ENCODE data around the gene KRT86. TPM values are rescaled to one million over a fixed set of nuclear protein-coding genes. Genes with fewer than 3 reads are reported as not detected.

KRT86 gene
- total and polyA plus RNA-seq, 9 of the 15 experiments (the other 6 are each of a cell fraction or from before 2014, with no cell fraction given), result not detected

DNA sequence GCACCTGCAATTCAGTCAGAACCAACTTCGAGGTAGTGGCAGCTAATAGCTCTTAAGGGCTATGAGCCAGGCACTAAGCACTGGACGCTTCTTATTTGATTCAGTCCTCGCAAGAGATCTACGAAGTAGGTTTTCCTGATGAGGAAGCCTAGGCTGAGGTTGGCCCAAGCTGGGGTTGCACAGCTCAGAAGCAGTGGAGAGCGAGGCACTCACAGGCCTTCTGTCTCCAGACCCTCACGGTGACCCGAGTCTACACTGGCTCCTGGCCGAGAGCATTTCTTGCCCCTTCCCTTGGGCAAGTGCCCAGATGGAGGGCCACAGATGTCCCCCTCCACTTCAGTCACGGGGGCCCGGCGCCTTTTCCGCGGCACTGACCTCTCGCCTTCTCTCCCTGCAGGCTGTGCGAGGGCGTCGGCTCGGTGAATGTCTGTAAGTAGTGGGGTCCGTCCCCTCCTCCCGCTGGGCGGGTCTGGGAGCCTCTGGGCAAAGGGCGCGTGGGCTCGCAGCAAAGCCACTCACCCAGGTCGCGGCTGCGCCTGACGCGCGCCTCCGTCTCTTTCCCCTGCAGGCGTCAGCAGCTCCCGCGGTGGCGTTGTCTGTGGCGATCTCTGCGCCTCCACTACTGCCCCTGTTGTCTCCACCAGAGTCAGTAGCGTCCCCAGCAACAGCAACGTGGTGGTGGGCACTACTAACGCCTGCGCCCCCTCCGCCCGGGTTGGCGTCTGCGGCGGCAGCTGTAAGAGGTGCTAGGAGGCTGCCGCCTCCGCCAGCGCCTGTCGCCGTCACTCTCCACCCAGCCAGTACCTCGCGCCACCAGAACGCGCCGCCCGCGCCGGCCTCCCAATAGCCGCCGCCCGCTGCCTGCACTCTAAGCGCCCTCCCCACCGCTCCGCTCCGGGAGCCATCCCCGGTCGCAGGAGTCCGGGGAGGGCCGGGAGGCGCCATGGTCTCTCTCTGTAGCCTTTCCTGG lies 33.7 kb downstream of the KRT86 start:
- no peaks in the 10 kb centered on the region for H3K9me1 ChIP-seq (ENCODE audit: control insufficient read depth, insufficient read depth, low read length)
- intact Hi-C loops (cut with micrococcal nuclease), result no loop called here
- no TSS peak for BruUV-seq (replicated peaks)
- no peaks in the 10 kb centered on the region for H3K36me3 ChIP-seq (ENCODE audit: control insufficient read depth, insufficient read depth, low read length)
- H3K27me3 ChIP-seq (ENCODE audit: control insufficient read depth in 2 of 2, insufficient read depth in 2 of 2, low read length in 2 of 2), result peaks cover 13 to 34% of the 10 kb centered on the region in 2 experiments; a peak in 4 of 5 replicates
- no peaks in the 10 kb centered on the region; the same call in 1 of the 2 replicates for H4K20me1 ChIP-seq (replicated peaks; ENCODE audit: control insufficient read depth, insufficient read depth, low read length)
- in situ Hi-C loops (cut with MboI), result no loop called here
- ATAC-seq (peak; percentile 77), DNase-seq (ENCODE audit: extremely low read depth in 1 of 4, low spot score in 3 of 4) (peak in 3 of 4 experiments; percentile 14 to 30 (median 26)), FAIRE-seq (no peak)
- H2AFZ ChIP-seq (ENCODE audit: low read depth, low read length), result no peak overlapping the region
- TF ChIP-seq NRF1 (conservative IDR thresholded peaks at IDR 0.05 in 1 of 2, IDR thresholded peaks at IDR 0.05 in 1 of 2), result 0 out of 4 replicates have a peak, but pooled peaks of 1 of the 2 experiments have one; percentile 21
- TF ChIP-seq, protein P1, sequence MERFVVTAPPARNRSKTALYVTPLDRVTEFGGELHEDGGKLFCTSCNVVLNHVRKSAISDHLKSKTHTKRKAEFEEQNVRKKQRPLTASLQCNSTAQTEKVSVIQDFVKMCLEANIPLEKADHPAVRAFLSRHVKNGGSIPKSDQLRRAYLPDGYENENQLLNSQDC (CRISPR knock-in tag; IDR thresholded peaks at IDR 0.05), result no peak
- TF ChIP-seq, protein P2, sequence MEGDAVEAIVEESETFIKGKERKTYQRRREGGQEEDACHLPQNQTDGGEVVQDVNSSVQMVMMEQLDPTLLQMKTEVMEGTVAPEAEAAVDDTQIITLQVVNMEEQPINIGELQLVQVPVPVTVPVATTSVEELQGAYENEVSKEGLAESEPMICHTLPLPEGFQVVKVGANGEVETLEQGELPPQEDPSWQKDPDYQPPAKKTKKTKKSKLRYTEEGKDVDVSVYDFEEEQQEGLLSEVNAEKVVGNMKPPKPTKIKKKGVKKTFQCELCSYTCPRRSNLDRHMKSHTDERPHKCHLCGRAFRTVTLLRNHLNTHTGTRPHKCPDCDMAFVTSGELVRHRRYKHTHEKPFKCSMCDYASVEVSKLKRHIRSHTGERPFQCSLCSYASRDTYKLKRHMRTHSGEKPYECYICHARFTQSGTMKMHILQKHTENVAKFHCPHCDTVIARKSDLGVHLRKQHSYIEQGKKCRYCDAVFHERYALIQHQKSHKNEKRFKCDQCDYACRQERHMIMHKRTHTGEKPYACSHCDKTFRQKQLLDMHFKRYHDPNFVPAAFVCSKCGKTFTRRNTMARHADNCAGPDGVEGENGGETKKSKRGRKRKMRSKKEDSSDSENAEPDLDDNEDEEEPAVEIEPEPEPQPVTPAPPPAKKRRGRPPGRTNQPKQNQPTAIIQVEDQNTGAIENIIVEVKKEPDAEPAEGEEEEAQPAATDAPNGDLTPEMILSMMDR (IDR thresholded peaks at IDR 0.05 in 2 of 3, conservative IDR thresholded peaks at IDR 0.05 in 1 of 3; ENCODE audit: insufficient read depth in 2 of 3, low read depth in 1 of 3, low read length in 3 of 3), result 0 out of 6 replicates have a peak, but pooled peaks of 1 of the 3 experiments have one; percentile 6
- H3K4me1 ChIP-seq (replicated peaks in 1 of 2; ENCODE audit: control insufficient read depth in 2 of 2, insufficient read depth in 2 of 2, low read length in 2 of 2), result peaks cover 0 to 8% of the 10 kb centered on the region in 2 experiments; a peak in 2 of 5 replicates
- no peaks in the 10 kb centered on the region for H3K79me2 ChIP-seq (ENCODE audit: control insufficient read depth, insufficient read depth, low read length)
- no peak overlapping the region for H3K9ac ChIP-seq (ENCODE audit: insufficient read depth in 1 of 2, low read depth in 2 of 2, low read length in 2 of 2)
- H3K4me2 ChIP-seq (ENCODE audit: insufficient read depth, low read length), result no peak overlapping the region
- POLR2A ChIA-PET, result no interaction called here
- 1% methylated on average over 46 of the region's 71 CpGs for WGBS (ENCODE audit: insufficient coverage, low coverage, missing lambda C conversion rate)
- H3K9me3 ChIP-seq (replicated peaks; ENCODE audit: control insufficient read depth, insufficient read depth, low read depth, low read length), result no peaks in the 10 kb centered on the region
- CTCF ChIA-PET (ENCODE audit: low intra/inter-chr PET ratio), result no interaction called here
- H3K27ac ChIP-seq (ENCODE audit: extremely low read depth, low read depth, low read length), result no peak overlapping the region
- H3K4me3 ChIP-seq, result no peak overlapping the region
